Right cardiac atrium (tissue), 5 donors: ENCODE results near the gene MAGED1. TPM values are rescaled to one million over a fixed set of nuclear protein-coding genes. Genes with fewer than 3 reads are reported as not detected.

Source experiments
- ATAC-seq, 2 donors: fragments of 200-7000 bp; cut with Tn5 transposase; one replicate each; pipeline versions ENCODE4 v1.8.0 to v1.9.1; 2020; ENCODE audit warnings: moderate library complexity in 2 of 2, mild to moderate bottlenecking in 1 of 2
- DNase-seq, 3 donors: peaks; one replicate each; pipeline ENCODE4 v3.0.0-alpha.2; 2020
- H3K27ac ChIP-seq: one replicate; pipeline ENCODE4 v1.5.1; 2013; ENCODE audit warnings: mild to moderate bottlenecking, low read length, control low read depth, moderate library complexity
- H3K27me3 ChIP-seq: one replicate; pipeline ENCODE4 v1.6.1; 2013; ENCODE audit not compliant: control insufficient read depth, insufficient read depth
- H3K4me1 ChIP-seq: one replicate; pipeline ENCODE4 v1.6.1; 2013; ENCODE audit warnings: low read length; ENCODE audit not compliant: control insufficient read depth, insufficient read depth
- H3K4me3 ChIP-seq: one replicate; pipeline ENCODE4 v1.5.1; 2013; ENCODE audit warnings: low read length, control low read depth
- H3K9me3 ChIP-seq: one replicate; pipeline ENCODE4 v1.6.1; 2013; ENCODE audit warnings: low read length; ENCODE audit not compliant: control insufficient read depth
- WGBS: extraction: QIAGEN DNeasy Blood & Tissue Kit; methylation state at CpG from one replicate; pipeline ENCODE4 v1.1.7; 2013; 5-methylcytosine and 5-hydroxymethylcytosine counted together
- intact Hi-C, 4 donors: fragments of 100-400 bp; cut with DNase I; formaldehyde crosslinking; loops; one replicate each; pipeline versions ENCODE4 v1.11.0 to v1.14.0; 2022 to 2023
- long read RNA-seq, 4 donors: library from polyadenylated mRNA; unstranded; transcript quantifications; one replicate each; pipeline ENCODE4 v2.0.0, GENCODE V29; 2020 to 2021
- polyA plus RNA-seq: library from polyadenylated mRNA; stranded (reverse); fragments of 200-250 nt; gene quantifications from one replicate; pipeline ENCODE4 v1.2.3, GENCODE V29; 2013
- total RNA-seq, 4 donors: library from RNA; stranded (reverse); fragmentation: NEBNext Ultra II Directional; extraction: Animal tissue kit (Norgen Biotek cat#: 25700); gene quantifications; one replicate each; pipeline ENCODE4 v1.2.1, GENCODE V29; 2021
- donor health status: healthy with polysubstance abuse.
- donor health status: DM: no; HTN: yes; CAD: no.
- donor health status: DM: no; HTN: no; CAD: no.
- donor health status: DM: no; HTN: yes; CAD: no; lungs with severe emphysema.
- donor health status: DM: yes; HTN: yes; CAD: no.

MAGED1 gene, protein sequence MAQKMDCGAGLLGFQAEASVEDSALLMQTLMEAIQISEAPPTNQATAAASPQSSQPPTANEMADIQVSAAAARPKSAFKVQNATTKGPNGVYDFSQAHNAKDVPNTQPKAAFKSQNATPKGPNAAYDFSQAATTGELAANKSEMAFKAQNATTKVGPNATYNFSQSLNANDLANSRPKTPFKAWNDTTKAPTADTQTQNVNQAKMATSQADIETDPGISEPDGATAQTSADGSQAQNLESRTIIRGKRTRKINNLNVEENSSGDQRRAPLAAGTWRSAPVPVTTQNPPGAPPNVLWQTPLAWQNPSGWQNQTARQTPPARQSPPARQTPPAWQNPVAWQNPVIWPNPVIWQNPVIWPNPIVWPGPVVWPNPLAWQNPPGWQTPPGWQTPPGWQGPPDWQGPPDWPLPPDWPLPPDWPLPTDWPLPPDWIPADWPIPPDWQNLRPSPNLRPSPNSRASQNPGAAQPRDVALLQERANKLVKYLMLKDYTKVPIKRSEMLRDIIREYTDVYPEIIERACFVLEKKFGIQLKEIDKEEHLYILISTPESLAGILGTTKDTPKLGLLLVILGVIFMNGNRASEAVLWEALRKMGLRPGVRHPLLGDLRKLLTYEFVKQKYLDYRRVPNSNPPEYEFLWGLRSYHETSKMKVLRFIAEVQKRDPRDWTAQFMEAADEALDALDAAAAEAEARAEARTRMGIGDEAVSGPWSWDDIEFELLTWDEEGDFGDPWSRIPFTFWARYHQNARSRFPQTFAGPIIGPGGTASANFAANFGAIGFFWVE
- total RNA-seq (100 to 1,000 TPM in 2 of 4 donors, 10 to 100 TPM in 2; 81.9 to 118 (median 97.2) TPM), polyA plus RNA-seq (51.2 TPM)
- long read RNA-seq, donor 1, transcript MAGED1-201 (13 exons, 2,747 nt), result major isoform, 108 of 279 reads
- long read RNA-seq, donor 1, transcript MAGED1-204 (13 exons, 2,701 nt), result minor isoform, 33 of 279 reads
- long read RNA-seq, donor 1, partial matches to known transcripts, result 116 of 279 reads
- long read RNA-seq, donor 1, other reads (novel, unspliced or antisense), result 19 of 279 reads
- long read RNA-seq, donor 2, transcript MAGED1-201 (13 exons, 2,747 nt), result major isoform, 26 of 100 reads
- long read RNA-seq, donor 2, transcript MAGED1-204 (13 exons, 2,701 nt), result minor isoform, 25 of 100 reads
- long read RNA-seq, donor 2, partial matches to known transcripts, result 36 of 100 reads
- long read RNA-seq, donor 2, other reads (novel, unspliced or antisense), result 12 of 100 reads
- long read RNA-seq, donor 3, transcript MAGED1-204 (13 exons, 2,701 nt), result minor isoform, 58 of 420 reads
- long read RNA-seq, donor 3, transcript MAGED1-201 (13 exons, 2,747 nt), result major isoform, 134 of 420 reads
- long read RNA-seq, donor 3, partial matches to known transcripts, result 197 of 420 reads
- long read RNA-seq, donor 3, other reads (novel, unspliced or antisense), result 31 of 420 reads
- long read RNA-seq, donor 4, transcript MAGED1-201 (13 exons, 2,747 nt), result major isoform, 39 of 116 reads
- long read RNA-seq, donor 4, transcript MAGED1-204 (13 exons, 2,701 nt), result minor isoform, 28 of 116 reads
- long read RNA-seq, donor 4, partial matches to known transcripts, result 40 of 116 reads
- long read RNA-seq, donor 4, other reads (novel, unspliced or antisense), result 9 of 116 reads

- Histone ChIP-seq H3K4me1 (peaks cover 4% of the 10 kb centered on the region), H3K9me3 (no peaks in the 10 kb centered on the region), H3K4me3 (peak within 1 kb of the TSS; percentile 68), H3K27ac (peak within 1 kb of the TSS; percentile 69), H3K27me3 (no peaks in the 10 kb centered on the region)
- WGBS, result 1% methylated on average over 35 of the region's 35 CpGs
- ATAC-seq (peak; percentile 94 to 95), DNase-seq (peak; percentile 91 to 95 (median 94))
- intact Hi-C loops, result no loop called here
Measured at GRCh38 chrX:51892921-51893745, at the start of gene MAGED1. Gene MAGED1 (plus strand): TSS chrX:51893623. CDS start chrX:51894305, 682 bp downstream.

DNA sequence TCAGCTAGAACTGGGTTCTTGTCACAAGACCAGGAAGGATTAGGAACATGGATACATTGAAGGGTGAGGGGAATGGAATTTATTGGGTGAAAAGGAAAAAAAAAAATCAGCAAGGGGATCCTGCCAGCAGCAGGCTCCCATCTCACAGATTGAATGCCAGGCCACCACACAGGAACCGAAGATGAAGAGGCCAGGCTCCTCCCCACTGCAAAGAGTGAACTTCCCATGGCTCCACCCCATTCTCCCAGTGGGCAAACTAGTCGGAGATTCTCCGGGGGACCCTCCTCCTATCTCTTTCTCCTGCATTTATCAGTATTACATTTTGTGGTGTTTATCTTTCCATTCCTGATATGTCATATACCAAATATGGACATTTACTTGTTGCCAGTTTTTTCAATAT, 46.0 kb upstream of the MAGED1 start:
- Histone ChIP-seq H3K4me3 (no peak overlapping the region), H3K27ac (no peak overlapping the region), H3K9me3 (no peaks in the 10 kb centered on the region), H3K4me1 (no peaks in the 10 kb centered on the region), H3K27me3 (no peaks in the 10 kb centered on the region)
- 39% methylated on average over 3 of the region's 3 CpGs for WGBS
- peak in 1 of 3 donors; percentile 22 for DNase-seq
- no peak for ATAC-seq
- intact Hi-C loops, result no loop called here

GRCh38 chrX:51851507-51852085, 41.8 kb upstream of the MAGED1 start:
- WGBS, result 85% methylated on average over 3 of the region's 3 CpGs
- H3K4me3 ChIP-seq, result no peak overlapping the region
- no peaks in the 10 kb centered on the region for H3K9me3 ChIP-seq
- ATAC-seq (no peak), DNase-seq (no peak)
- no peak overlapping the region for H3K27ac ChIP-seq
- H3K27me3 ChIP-seq, result no peaks in the 10 kb centered on the region
- no peaks in the 10 kb centered on the region for H3K4me1 ChIP-seq
- intact Hi-C loops, result no loop called here

- no peak for DNase-seq
- no peak overlapping the region for H3K4me3 ChIP-seq
- no peaks in the 10 kb centered on the region for H3K27me3 ChIP-seq
- intact Hi-C loops, result no loop called here
- H3K4me1 ChIP-seq, result no peaks in the 10 kb centered on the region
- H3K27ac ChIP-seq, result no peak overlapping the region
- no peak for ATAC-seq
- H3K9me3 ChIP-seq, result no peaks in the 10 kb centered on the region
- WGBS, result 72% methylated on average over 1 of the region's 1 CpG
Measured at GRCh38 chrX:51852096-51852495, 41.3 kb upstream of the MAGED1 start.

DNA sequence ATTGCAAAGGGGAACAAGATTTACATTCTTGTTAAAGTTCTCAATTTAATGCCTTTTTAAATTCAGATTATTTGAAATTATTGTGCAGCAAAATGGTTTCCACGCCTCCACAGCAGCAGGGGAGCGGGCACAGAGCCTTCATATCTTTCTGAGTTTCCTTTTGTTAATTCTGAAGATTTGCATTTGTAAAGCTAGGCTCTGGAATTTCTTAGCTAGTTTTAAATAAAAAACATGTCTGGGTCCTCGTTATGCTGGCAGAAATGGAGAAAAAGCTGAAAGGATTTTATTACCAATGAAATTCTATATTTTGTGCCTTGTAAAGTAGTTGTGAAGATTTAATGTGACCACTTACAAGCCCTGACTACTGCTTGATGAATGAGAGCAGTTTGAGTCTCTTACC, 40.8 kb upstream of the MAGED1 start:
- Histone ChIP-seq H3K4me3 (no peak overlapping the region), H3K4me1 (no peaks in the 10 kb centered on the region), H3K27ac (no peak overlapping the region), H3K27me3 (no peaks in the 10 kb centered on the region), H3K9me3 (no peaks in the 10 kb centered on the region)
- intact Hi-C loops, result no loop called here
- ATAC-seq, result no peak
- no peak for DNase-seq
- WGBS, result 83% methylated on average over 3 of the region's 3 CpGs

DNA sequence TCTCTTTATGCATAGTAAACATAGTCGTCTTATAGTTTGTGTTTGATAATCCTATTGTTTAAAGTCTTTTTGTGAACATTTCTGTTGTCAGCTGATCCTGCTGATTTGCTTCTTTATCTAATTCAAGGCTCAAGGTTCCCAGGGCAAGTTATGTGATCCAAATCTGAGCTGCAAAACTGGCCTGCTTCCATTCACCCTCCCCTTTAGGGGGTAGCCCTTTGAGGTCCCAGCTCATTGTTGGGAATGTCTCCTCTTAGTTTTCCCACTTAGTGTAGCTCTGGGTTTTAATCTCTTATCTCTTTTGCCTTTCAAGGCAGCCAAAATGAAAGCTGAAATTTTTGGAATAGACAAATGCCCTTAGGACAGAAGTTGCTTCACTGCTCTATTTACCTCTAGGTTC, 40.2 kb upstream of the MAGED1 start:
- intact Hi-C loops, result no loop called here
- no peaks in the 10 kb centered on the region for H3K4me1 ChIP-seq
- no peaks in the 10 kb centered on the region for H3K9me3 ChIP-seq
- DNase-seq (no peak), ATAC-seq (no peak)
- 42% methylated on average over 1 of the region's 1 CpG for WGBS
- no peak overlapping the region for H3K27ac ChIP-seq
- no peak overlapping the region for H3K4me3 ChIP-seq
- H3K27me3 ChIP-seq, result no peaks in the 10 kb centered on the region

GRCh38 chrX:51855698-51856097, 37.7 kb upstream of the MAGED1 start:
- Histone ChIP-seq H3K27me3 (no peaks in the 10 kb centered on the region), H3K4me1 (no peaks in the 10 kb centered on the region), H3K9me3 (no peaks in the 10 kb centered on the region), H3K27ac (no peak overlapping the region), H3K4me3 (no peak overlapping the region)
- WGBS, result 95% methylated on average over 8 of the region's 8 CpGs
- intact Hi-C loops, result no loop called here
- DNase-seq, result peak in 1 of 3 donors; percentile 18
- no peak for ATAC-seq

DNA sequence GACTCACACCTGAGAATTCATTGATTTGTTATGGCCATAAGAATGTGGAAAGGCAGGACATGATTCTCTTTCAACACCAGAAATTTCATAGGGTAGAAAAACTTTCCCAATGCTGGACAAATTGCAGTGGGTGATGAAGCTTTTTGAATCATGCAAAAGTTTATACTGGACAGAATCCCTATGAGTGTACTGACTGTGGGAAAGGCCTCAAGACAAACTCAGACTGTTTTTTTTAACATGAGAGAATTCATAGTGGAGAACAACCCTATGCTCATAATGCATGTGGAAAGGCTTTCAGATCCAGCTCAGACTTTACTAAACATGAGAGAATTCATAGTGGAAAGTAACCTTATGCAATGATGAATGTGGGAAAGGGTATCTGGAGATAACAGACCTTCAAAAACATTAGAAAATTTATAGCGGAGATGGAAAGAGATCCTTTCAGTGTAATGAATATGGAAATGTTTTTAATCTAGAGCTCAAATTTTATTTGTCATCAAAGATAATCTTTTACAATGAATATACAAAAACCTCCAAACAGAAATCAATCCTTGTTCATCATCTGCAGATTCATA, 36.2 kb upstream of the MAGED1 start:
- no peaks in the 10 kb centered on the region for H3K4me1 ChIP-seq
- H3K27me3 ChIP-seq, result no peaks in the 10 kb centered on the region
- intact Hi-C loops, result no loop called here
- ATAC-seq (no peak), DNase-seq (no peak)
- no peak overlapping the region for H3K27ac ChIP-seq
- no peak overlapping the region for H3K4me3 ChIP-seq
- WGBS, result 98% methylated on average over 1 of the region's 1 CpG
- no peaks in the 10 kb centered on the region for H3K9me3 ChIP-seq

- peak in 1 of 2 donors; percentile 35 for ATAC-seq
- Histone ChIP-seq H3K4me3 (no peak overlapping the region), H3K4me1 (no peaks in the 10 kb centered on the region), H3K27me3 (no peaks in the 10 kb centered on the region), H3K27ac (no peak overlapping the region), H3K9me3 (no peaks in the 10 kb centered on the region)
- DNase-seq, result no peak
- intact Hi-C loops, result no loop called here
- 4% methylated on average over 2 of the region's 2 CpGs for WGBS
Measured at GRCh38 chrX:51860679-51861078, 32.7 kb upstream of the MAGED1 start.
